GM06990 (cell line): ENCODE data around the gene RBM20.

ENCODE experiments used
- DNase-seq: peaks from one replicate; pipeline ENCODE4 v3.0.0-alpha.2; 2011; ENCODE audit not compliant: insufficient read length; ENCODE audit errors: extremely low read depth
- H3K27me3 ChIP-seq: replicated peaks from 2 replicates; pipeline ENCODE4 v1.6.0; 2011; ENCODE audit warnings: low read length; ENCODE audit not compliant: control insufficient read depth, insufficient read depth
- H3K36me3 ChIP-seq: 2 replicates; pipeline ENCODE4 v1.5.1; 2011; ENCODE audit warnings: low read length; ENCODE audit not compliant: control insufficient read depth, insufficient read depth
- H3K4me3 ChIP-seq: replicated peaks from 2 replicates; pipeline ENCODE4 v1.5.1; 2011; ENCODE audit warnings: low read depth, mild to moderate bottlenecking, control low read depth, low read length
- TF ChIP-seq, protein P1 (sequence below): IDR thresholded peaks from 2 replicates; pipeline ENCODE4 v1.5.1; 2011; ENCODE audit warnings: low read length, control low read depth, mild to moderate bottlenecking, inconsistent platforms; ENCODE audit not compliant: insufficient read depth, poor library complexity, severe bottlenecking

RBM20 gene

GRCh38 chr10:110845192-110845755 lies 201.1 kb downstream of the RBM20 start:
- Histone ChIP-seq H3K4me3 (no peak overlapping the region), H3K36me3 (no peaks in the 10 kb centered on the region), H3K27me3 (no peaks in the 10 kb centered on the region)
- DNase-seq = no peak
- TF ChIP-seq, protein P1, sequence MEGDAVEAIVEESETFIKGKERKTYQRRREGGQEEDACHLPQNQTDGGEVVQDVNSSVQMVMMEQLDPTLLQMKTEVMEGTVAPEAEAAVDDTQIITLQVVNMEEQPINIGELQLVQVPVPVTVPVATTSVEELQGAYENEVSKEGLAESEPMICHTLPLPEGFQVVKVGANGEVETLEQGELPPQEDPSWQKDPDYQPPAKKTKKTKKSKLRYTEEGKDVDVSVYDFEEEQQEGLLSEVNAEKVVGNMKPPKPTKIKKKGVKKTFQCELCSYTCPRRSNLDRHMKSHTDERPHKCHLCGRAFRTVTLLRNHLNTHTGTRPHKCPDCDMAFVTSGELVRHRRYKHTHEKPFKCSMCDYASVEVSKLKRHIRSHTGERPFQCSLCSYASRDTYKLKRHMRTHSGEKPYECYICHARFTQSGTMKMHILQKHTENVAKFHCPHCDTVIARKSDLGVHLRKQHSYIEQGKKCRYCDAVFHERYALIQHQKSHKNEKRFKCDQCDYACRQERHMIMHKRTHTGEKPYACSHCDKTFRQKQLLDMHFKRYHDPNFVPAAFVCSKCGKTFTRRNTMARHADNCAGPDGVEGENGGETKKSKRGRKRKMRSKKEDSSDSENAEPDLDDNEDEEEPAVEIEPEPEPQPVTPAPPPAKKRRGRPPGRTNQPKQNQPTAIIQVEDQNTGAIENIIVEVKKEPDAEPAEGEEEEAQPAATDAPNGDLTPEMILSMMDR = no peak

- no peaks in the 10 kb centered on the region for H3K27me3 ChIP-seq
- no peak for DNase-seq
- TF ChIP-seq, protein P1 = no peak
- H3K4me3 ChIP-seq = no peak overlapping the region
- H3K36me3 ChIP-seq = no peaks in the 10 kb centered on the region
These were observed 201.9 kb downstream of the RBM20 start for GRCh38 chr10:110845756-110846620.

- Histone ChIP-seq H3K27me3 (no peaks in the 10 kb centered on the region), H3K36me3 (no peaks in the 10 kb centered on the region), H3K4me3 (no peak overlapping the region)
- DNase-seq = no peak
- TF ChIP-seq, protein P1 = no peak
These were observed 203.2 kb downstream of the RBM20 start for GRCh38 chr10:110847374-110847773.

- no peak for DNase-seq
- no peaks in the 10 kb centered on the region for H3K36me3 ChIP-seq
- TF ChIP-seq, protein P1 = no peak
- H3K4me3 ChIP-seq = no peak overlapping the region
- H3K27me3 ChIP-seq = no peaks in the 10 kb centered on the region
These were observed 204.0 kb downstream of the RBM20 start for GRCh38 chr10:110848106-110848505.

GRCh38 chr10:110850099-110850498 lies 206.0 kb downstream of the RBM20 start:
- no peak overlapping the region for H3K4me3 ChIP-seq
- TF ChIP-seq, protein P1 = no peak
- no peaks in the 10 kb centered on the region for H3K27me3 ChIP-seq
- no peaks in the 10 kb centered on the region for H3K36me3 ChIP-seq
- no peak for DNase-seq
